HG03354 (cell line): ENCODE results near the gene ERCC1.
A peak's percentile ranks its signal among the peaks of the same experiment; 100 is the strongest.
"Not testable (repeated sequence)": the region's sequence is repeated elsewhere in the genome, so short reads cannot be mapped to it uniquely, and the experiment has no call there.

Experiments
- ATAC-seq: cut with Tn5 transposase; IDR thresholded peaks from one replicate; pipeline ENCODE4 v1.9.1; 2021; ENCODE audit warnings: mild to moderate bottlenecking; ENCODE audit not compliant: unreplicated experiment, poor library complexity, severe bottlenecking

Gene ERCC1

DNA sequence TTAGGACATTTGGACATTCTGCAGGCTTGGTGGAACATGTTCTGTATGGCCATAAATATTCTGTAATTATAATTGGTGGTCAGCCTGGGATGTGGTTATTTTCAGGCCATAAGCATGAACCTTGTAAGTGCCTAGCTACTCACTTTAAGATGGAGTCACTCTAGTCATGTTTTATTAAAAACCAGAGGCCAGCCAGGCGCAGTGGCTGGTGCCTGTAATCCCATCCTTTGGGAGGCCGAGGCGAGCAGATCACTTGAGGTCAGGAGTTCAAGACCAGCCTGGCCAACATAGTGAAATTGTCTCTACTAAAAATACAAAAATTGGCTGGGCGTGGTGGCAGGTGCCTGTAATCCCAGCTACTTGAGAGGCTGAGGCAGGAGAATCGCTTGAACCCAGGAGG, 16.1 kb downstream of the ERCC1 start:
- ATAC-seq = not testable (repeated sequence)

DNA sequence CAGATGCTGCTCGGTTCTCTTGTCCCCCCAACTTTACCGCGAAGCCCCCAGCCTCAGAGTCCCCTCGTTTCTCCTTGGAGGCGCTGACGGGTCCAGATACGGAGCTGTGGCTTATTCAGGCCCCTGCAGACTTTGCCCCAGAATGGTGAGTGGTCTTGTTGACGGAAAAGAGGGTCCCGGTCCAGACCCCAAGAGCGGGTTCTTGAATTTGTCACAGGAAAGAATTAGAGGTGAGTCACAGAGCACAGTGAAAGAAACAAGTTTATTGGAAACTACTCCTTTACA, 16.7 kb downstream of the ERCC1 start:
- no peak for ATAC-seq

DNA sequence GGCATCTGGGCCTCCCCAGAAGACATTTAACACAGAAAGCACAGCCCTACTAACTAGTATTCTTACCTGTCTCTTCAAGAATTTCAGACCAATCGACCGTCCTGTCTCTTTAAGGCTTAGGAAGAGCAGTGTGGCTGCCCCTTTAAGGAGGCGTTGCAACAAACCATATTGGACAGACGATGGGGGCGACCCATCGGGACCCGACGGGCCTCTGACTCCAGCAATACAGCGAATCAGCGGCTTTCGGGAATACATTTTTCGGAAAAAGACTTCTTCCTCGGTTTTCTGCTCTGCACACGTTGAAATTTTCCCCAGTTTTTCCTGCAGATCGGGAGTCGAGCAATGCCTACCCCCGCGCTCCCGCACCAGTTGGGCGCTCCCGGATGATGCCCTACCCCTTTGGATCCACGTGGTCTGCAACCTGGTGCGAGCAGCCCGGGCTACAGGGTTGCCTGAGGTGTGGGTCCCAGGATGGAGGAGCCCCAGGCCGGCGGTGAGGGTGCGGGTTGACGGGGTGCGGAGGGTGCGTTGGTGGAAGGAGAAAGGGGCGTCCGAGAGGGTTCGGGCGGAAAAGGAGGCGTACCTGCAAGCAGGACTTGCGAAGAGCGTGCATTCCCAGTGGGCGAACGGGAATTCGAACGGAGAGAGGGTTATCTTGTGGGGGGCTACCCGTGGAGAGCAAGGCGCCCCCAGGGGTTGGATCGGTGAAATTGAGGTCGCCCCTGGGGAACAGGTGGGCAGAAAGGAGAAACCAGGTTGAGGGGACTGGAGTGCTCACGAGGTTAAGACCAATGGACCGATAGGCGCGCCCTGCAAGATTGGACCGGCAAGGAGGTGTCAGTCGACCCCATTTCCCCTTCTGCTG, 17.3 kb downstream of the ERCC1 start, which contains the start of gene POLR1G:
Gene POLR1G (plus strand): TSS at position 419 of the 865 bp plus-strand sequence. CDS start 53 bp downstream, at position 472.
- ATAC-seq = peak; percentile 69

DNA sequence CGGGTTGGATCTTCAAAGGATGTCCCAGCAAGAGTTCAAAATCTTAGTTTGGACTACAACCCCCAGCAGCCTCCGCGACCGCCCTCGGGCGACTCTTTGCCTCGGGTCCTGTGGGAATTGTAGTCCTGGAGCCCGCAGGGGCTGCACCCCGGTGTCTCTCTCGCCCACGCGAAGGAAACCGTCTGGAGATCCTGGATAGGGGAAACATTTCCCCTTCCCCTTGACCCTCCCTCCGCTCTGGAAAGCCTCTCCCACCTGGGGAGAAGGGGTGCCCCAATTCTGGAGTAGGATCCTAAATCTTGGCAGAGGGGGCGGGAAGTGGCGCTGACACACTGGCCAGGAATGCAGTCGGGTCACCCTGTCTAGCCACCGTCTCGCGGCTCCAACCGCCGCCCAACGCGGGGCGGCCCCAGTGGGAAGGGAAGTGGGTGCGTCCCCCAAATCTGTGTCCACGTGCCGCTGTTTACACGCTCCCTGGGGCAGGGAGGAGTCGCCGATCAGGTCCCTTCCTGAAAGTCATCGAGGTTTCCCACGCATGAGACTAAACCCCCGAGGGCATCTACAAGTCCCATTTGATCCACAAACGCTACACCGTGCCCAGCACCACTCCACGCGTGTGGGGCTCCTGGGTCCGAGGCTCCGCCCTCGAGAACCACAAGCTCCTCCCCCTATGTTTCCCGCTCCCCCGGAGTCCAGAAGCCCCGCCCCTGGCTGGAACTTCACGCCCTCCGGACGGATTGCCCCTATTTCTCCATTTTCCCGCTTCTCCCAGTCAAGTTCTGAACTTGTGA, 18.1 kb downstream of the ERCC1 start:
- ATAC-seq = peak; percentile 47

DNA sequence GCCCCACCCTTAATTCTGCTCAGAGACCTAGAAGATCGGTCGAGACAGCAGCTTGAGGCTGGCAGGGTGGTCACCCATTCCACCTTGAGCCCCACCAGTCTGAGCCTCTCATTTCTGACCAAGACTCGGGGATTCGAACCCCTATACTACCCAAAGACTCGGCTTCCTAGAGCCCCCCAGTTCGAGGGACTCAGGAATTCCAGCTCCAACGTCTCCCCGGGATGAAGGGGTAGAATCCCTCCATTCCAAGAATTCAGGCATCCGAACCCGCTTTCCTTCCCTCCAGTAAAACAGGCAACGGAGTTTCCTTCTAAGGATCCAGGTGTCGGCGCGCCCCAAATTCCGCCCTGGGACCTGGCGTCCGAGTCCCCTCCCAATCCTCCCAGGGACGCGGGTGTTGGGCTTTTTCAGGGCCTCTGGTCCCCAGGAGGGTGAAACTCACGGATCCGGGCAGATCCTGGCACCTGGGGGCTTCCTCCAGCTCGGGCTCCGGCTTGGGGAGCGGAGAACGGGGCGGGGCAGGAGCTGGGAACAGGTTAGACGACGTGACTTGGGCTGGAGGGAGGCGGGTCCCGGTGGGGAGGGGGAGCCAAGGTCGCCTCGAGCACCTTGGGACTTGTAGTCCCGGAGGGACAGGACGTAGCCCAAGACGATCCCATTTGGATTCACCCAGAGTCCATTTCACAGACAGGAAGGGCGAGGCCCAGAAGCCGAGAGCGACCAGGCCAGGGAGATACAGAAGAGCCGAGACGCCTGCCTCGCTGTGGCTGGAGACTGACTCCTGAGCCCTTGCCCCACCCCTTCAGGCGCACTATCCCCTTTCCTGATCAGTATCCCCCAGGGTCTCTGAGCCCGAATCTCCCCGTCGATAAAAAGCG, 18.9 kb downstream of the ERCC1 start, which contains the start of gene PPP1R13L:
Gene PPP1R13L (minus strand): TSS at position 513 of the 878 bp plus-strand sequence. CDS start 6,751 bp downstream, outside the sequence.
- peak; percentile 40 for ATAC-seq

DNA sequence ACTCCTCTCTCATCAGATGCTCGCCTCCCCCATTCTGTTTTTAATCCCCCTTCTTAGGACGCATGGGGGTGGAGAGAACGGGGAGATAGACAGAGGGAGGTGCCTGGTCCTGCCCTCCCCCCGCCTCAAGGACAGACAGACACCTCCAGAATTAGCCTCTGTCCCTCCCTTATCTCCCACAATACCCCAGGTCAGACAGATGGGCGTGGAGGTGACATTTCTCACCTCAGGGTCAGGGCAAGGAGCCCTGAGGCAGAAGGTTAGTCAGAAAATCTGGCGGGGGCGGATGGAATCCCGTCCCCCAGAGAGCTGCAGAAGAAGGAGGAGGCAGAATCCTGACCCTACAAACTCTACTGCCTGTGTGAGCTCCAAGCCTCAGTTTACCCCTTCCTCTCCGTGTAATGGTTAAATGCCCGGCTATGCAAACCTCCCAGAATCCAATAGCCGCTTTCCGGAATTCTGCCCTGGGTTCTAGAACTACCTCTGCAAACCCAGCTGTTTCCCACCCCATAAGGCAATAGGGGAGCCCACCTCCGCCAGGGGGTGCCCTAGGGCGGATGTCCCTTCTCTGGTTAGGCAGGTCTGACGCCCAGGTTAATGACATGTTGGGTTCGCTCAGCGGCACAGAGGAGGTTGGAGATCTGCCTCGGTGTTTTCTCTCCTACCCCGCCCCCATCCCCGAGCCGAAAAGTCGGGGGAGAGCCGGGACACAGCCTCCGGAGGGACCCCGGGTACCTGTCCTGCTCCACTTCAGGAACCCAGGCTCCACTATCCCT, 19.7 kb downstream of the ERCC1 start:
- no peak for ATAC-seq

DNA sequence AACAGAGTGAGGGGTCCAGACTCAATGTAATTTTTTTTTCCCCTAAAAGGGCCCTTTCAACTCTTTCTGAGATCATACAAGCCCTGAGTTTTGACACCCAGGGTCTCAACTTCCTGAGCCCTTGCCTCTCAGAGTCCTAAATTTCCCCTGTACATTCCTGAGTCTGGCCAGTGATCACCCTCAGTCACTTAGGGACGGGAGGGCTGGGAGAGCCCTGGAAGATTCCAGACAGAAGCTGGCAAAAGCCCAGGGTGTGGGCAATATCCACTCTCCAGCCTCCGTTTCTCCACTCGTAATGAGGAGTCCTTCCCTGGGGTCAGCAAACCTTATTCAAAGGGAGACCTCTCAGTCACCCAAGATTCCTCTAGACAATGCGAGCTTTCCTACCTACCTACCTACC, 20.4 kb downstream of the ERCC1 start:
- ATAC-seq = no peak

DNA sequence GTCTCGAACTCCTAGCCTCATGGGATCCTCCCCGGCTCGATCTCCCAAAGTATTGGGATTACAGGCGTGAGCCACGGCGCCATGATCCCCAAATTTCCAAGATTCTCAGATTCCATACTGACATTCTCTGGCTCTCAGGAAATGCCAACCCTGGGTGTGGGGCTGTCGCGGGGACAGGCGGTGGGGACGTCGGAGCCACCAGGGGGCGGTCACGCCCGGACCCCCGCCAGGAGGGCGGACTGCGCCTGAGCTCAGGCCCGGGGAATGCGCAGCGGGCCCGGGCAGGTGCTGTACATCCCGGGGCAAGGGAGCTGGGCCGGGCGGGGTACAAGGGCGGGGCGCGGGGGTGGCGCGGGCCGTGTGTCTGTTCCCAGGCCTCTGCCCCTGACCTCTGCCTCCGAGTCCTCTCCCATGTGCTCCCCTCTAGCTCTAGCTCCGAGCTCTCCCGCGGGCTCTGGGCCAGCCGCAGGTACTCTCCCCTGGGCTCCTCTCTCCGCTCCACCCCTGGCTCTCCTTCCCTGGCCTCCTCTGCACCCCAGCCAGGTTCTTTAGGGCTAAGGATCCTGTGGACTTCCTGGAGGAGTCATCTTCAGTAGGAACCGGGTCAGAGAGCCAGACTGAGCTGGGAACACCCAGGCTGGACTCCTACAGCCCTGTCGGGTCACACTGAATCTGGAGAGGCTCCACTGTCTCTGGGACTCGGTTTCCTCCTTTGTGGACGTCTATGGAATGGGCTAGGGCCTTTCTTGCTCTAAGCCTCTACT, 21.2 kb downstream of the ERCC1 start:
- no peak for ATAC-seq

DNA sequence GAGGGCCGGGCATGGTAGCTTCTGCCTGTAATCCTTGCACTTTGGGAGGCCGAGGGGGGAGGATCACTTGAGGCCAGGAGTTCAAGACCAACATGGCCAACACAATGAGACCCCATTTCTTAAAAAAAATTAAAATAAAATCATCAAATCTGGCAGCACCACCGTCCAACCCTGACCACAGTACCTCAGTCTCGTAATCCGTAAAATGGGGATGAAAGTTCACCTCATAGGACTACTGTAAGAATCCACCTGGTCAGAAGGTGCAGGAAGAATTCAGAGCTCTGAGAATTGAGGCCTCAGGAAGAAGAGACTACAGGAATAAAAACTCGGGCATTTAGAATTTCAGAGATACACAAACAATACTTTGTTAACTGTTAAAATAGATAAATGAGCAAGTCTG, 21.9 kb downstream of the ERCC1 start:
- no peak for ATAC-seq

DNA sequence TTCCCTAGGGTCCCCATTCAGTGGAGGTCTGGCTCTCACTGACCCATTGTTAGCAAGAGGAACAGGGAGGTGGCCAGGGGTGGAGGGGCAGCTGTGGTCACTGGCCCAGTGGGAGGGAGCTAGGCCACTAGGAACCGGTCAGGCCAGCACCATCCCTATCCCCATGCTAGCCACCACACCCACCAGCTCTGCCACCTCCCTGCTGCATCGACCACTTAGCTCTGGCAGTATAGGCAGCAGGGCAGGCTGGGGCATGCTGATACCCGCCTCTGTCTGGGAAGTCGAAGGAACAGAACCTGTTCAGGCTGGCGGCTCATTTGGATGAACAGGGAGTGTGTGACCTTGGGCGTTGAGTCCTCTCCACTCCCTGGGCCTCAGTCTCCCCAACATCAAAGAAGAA, 23.5 kb downstream of the ERCC1 start:
- no peak for ATAC-seq

DNA sequence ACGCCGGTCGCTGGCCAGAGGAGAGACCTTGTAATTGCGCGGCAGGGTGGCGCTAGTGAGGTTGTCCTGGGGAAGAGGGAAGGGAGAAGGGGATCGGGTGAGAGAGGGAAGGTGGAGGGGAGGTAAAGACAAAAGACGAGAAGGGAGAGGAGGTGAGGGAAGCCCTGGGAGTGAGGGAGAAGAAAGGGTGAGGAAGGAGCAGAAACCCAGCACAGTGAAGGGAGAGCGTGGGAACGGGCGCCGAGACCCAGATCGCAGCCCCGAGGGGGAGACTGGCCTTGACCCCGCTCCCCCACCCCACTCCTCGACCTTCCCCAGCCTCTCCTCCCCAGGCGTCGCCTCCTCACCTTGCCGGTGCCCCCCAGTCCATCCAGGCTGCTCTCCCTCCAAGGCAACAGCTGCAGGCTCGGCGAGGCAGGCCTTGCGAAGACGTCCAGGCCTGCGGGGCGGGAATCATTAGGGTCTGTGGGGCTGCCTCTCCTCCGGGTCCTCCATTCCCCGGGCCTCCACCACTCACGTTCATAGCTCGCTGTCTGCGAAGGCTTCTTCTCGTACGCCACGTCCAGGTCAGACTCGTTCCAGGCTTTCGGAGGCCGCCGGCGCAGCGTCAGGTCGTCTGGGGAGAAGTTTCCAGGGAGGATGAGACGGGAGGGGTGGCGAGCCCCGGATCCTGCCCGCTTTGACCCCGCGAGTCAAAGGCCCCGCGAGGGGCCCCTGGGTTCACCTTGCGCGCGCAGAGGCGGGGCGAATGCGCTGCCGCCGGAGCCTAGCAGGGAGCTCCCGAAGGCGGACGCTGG, 27.7 kb downstream of the ERCC1 start:
- no peak for ATAC-seq

DNA sequence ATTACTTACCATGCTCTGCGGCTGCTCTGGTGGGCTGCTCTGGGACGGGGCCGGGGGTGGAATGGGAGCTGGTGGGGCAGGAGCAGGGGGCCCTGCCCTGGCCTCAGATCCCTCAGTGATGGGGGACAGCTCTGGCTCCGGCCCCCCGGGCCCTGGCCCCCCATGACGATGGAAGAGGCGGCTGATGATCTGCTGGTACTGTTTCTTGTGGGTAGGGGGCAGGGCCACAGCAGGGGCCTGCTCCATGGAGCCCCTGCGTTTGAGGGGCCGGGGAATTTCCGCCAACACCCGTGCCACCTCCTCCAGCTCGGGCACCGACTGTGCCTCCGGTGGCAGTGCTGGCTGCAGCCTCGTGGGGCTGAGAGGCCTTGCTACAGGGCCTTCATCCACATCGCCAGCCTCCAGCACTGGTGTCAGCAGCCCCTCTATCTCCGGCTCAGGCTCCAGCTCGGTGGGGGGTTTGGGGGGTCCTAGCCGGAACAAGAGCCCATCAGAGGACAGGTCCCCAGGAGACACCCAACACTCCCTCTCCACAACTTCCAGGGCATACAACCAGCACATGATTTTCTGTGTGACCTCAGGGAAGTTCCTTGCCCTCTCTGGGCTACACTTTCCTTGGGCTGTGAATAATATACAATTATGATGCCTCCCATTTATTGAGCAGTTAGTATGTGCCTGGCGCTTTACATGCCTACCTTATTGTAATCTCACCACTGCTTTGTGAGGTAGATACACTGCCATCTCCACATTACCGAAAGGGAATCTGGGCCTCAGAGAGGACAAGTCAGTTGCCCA, 31.6 kb downstream of the ERCC1 start:
- ATAC-seq = no peak

DNA sequence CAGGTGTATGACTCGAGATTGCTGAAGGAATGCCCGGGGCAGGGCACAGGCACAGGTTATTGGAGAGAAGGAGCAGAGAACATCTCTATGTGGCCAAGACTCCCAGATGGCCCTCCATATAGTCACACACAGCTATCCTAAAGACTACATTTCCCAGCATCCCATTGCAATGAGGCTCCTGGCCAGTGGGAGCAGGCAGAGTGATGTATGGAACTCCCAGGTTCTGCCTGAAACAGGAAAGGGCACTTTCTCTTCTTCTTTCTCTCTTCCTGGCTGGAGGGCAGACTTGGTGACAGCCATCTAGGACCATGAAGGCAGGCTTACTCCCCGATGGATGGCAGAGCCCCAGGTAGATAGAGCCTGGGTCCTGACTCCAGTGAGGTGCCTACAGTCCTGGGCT, 32.4 kb downstream of the ERCC1 start:
- no peak for ATAC-seq

DNA sequence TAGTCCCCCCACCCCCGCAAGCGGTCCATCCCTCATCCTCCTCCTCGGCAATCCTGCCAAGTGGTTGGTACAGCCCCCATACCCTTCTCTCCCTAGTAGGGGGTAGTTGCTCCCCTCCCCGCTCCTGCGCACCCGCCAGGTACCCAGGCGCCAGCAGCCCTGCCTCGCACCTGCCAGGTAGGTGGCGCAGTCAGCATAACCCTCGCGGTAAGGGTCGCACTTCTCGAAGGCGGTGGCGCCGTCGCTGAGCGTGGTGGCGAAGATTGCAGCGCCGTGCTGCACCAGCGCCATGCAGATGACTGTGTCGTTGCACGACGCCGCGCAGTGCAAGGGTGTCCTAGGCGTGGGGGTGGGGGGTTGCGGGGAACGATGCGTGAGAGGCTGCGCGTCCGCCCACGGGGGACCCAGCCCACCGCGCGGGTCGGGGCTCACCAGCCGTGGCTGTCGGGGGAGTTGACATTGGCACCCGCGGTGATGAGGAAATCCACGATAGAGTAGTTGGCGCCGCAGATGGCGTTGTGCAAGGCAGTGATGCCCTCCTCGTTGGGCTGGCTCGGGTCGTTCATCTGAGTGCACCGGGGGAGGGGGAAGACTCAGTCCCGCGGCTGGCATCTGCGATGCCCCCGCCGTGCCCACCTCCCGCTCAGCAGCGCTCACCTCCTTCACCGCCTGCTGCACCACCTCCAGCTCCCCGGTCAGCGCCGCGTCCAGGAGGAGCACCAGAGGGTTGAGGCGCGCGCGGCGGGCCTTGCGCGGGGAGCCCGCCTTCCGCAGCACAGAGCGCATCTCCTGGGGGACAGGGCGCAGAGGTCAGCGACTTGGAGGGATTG, 38.1 kb downstream of the ERCC1 start:
- no peak for ATAC-seq

DNA sequence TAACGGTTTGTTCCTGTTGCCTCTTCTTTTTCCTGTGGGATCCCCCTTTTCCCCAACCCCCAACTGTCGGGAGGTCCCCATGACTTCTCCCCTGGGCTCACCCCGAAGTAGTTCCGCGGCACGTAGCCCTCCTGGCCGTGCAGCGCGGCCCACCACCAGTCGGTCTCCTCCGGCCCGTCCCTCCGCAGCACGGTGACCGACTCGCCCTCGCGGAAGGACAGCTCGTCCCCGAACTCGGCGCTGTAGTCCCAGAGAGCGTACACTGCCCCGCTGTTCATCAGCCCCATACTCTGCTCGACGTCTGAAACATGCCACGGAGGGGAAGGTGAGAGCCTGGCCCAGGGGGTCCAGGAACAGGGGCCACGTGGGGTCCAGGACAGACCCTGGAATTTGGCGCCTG, 41.3 kb downstream of the ERCC1 start:
- ATAC-seq = no peak

DNA sequence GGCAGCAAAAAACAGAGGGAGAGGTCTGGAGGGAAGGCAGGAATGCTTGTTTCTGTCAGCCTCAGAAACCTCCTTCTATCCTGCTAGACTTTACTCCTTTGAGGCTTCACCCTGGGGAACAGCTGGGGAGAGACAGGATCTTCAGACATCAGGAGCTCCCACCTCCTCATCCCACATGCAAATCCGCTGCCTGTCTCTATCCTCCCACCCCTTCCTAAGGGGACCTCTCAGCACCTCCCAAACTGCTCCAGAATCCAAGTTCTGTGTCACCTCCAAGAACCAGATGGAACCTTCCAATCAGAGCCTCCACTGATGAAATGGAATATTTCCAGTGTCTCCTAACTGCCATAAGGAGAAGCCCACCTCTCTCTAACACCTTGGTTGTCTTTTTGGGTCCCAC, 43.6 kb downstream of the ERCC1 start:
- no peak for ATAC-seq
